SK-N-SH (cell line): ENCODE measurements around the gene MAN2B1. TPM values are rescaled to one million over a fixed set of nuclear protein-coding genes. Genes with fewer than 3 reads are reported as not detected.

ENCODE experiments used
- CTCF ChIA-PET: fragments of 300-600, 350-600 bp; formaldehyde crosslinking; extraction: SDS; loops from one replicate; lab custom pipeline; 2021; lab: Yijun Ruan, JAX
- POLR2A ChIA-PET: fragments of 350-600 bp; sonication (Branson Sonifier 250); formaldehyde crosslinking; extraction: SDS; loops from one replicate; lab custom pipeline; 2020; ENCODE audit warnings: antibody characterized with exemption, inconsistent platforms; lab: Yijun Ruan, JAX
- DNase-seq: peaks from one replicate; pipeline ENCODE4 v3.0.0; 2012
- H2AFZ ChIP-seq: fragments of 200-600 bp; sonication (generic); 2 replicates; pipeline ENCODE4 v1.8.1; 2016; ENCODE audit warnings: antibody characterized with exemption, mild to moderate bottlenecking, low read depth
- H3F3A ChIP-seq: fragments of 200-600 bp; sonication (generic); replicated peaks from 2 replicates; pipeline ENCODE3; 2016; ENCODE audit warnings: antibody characterized with exemption, mild to moderate bottlenecking; ENCODE audit not compliant: insufficient read depth
- H3K27ac ChIP-seq, 2 experiments: fragments of 200-500 bp in 1 of 2; fragments of 200-600 bp in 1 of 2; sonication (Bioruptor generic) in 1 of 2; sonication (generic), shearing (Covaris generic) in 1 of 2; 2 replicates each; pipeline versions ENCODE4 v1.5.1 to v1.6.1; 2014 to 2016; ENCODE audit warnings: low read depth in 2 of 2, inconsistent platforms in 1 of 2, low read length in 1 of 2, mild to moderate bottlenecking in 1 of 2, mixed read lengths in 1 of 2
- H3K27me3 ChIP-seq: fragments of 200-600 bp; sonication (generic), shearing (Covaris generic); 2 replicates; pipeline ENCODE4 v1.6.1; 2016; ENCODE audit warnings: mixed run types; ENCODE audit not compliant: insufficient read depth
- H3K36me3 ChIP-seq, 2 experiments: fragments of 200-500 bp in 1 of 2; fragments of 200-600 bp in 1 of 2; sonication (Bioruptor generic) in 1 of 2; sonication (generic) in 1 of 2; replicated peaks in 1 of 2; 2 replicates each; pipeline versions ENCODE3 to v1.5.1; 2014 to 2016; ENCODE audit warnings: low read length in 1 of 2, mild to moderate bottlenecking in 1 of 2; ENCODE audit not compliant: insufficient read depth in 2 of 2, control insufficient read depth in 1 of 2
- H3K4me1 ChIP-seq, 2 experiments: fragments of 200-500 bp in 1 of 2; fragments of 200-600 bp in 1 of 2; sonication (Bioruptor generic) in 1 of 2; sonication (generic), shearing (Covaris generic) in 1 of 2; 2 replicates each; pipeline versions ENCODE4 v1.5.1 to v1.6.1; 2014 to 2016; ENCODE audit warnings: low read depth in 1 of 2, low read length in 1 of 2, mixed run types in 1 of 2; ENCODE audit not compliant: insufficient read depth in 2 of 2, control insufficient read depth in 1 of 2
- H3K4me2 ChIP-seq: fragments of 200-600 bp; sonication (generic), shearing (Covaris generic); 2 replicates; pipeline ENCODE4 v1.6.1; 2017; ENCODE audit warnings: mixed run types
- H3K4me3 ChIP-seq, 2 experiments: fragments of 200-500 bp in 1 of 2; fragments of 200-600 bp in 1 of 2; sonication (Bioruptor generic) in 1 of 2; sonication (generic), shearing (Covaris generic) in 1 of 2; 2 replicates each; pipeline versions ENCODE4 v1.5.1 to v1.8.1; 2014 to 2016; ENCODE audit warnings: low read depth in 2 of 2, inconsistent platforms in 1 of 2, low read length in 1 of 2, mild to moderate bottlenecking in 1 of 2, mixed read lengths in 1 of 2, moderate library complexity in 1 of 2
- H3K79me2 ChIP-seq: fragments of 200-600 bp; sonication (generic); 2 replicates; pipeline ENCODE4 v1.8.1; 2017; ENCODE audit warnings: mild to moderate bottlenecking; ENCODE audit not compliant: insufficient read depth
- H3K9ac ChIP-seq: fragments of 200-600 bp; sonication (generic); 2 replicates; pipeline ENCODE4 v1.6.1; 2017; ENCODE audit warnings: mixed run types
- H3K9me2 ChIP-seq: fragments of 200-600 bp; sonication (generic); 2 replicates; pipeline ENCODE4 v1.6.1; 2017; ENCODE audit warnings: mixed run types
- H3K9me3 ChIP-seq: fragments of 200-600 bp; sonication (generic); 2 replicates; pipeline ENCODE4 v1.6.1; 2017; ENCODE audit warnings: mixed run types, mild to moderate bottlenecking, moderate library complexity
- H4K20me1 ChIP-seq: fragments of 200-600 bp; sonication (generic); 2 replicates; pipeline ENCODE4 v1.6.1; 2017; ENCODE audit warnings: mild to moderate bottlenecking, mixed run types; ENCODE audit not compliant: insufficient read depth
- CHD2 ChIP-seq: fragments of 150-350 bp; IDR thresholded peaks from 2 replicates; pipeline ENCODE4 v1.6.1; 2018; ENCODE audit warnings: low read length; ENCODE audit not compliant: partially characterized antibody
- ELF1 ChIP-seq: IDR thresholded peaks from 2 replicates; pipeline ENCODE4 v1.4.0; 2012
- EZH2phosphoT487 ChIP-seq: fragments of 200-600 bp; sonication (generic); IDR thresholded peaks from 2 replicates; pipeline ENCODE4 v1.6.1; 2017; ENCODE audit warnings: low read depth, mixed run types, mild to moderate bottlenecking, antibody characterized with exemption, moderate library complexity, borderline replicate concordance
- FOXM1 ChIP-seq: IDR thresholded peaks from 2 replicates; pipeline ENCODE4 v1.4.0; 2012; ENCODE audit warnings: low read depth, mild to moderate bottlenecking
- IRF3 ChIP-seq: fragments of 150-350 bp; IDR thresholded peaks from 2 replicates; pipeline ENCODE4 v1.6.1; 2016; ENCODE audit warnings: mild to moderate bottlenecking, low read depth, low read length
- JUND ChIP-seq: IDR thresholded peaks from 2 replicates; pipeline ENCODE4 v1.4.0; 2012
- NFIC ChIP-seq: IDR thresholded peaks from 2 replicates; pipeline ENCODE4 v1.4.0; 2012; ENCODE audit warnings: borderline replicate concordance
- RAD21 ChIP-seq: IDR thresholded peaks from 2 replicates; pipeline ENCODE4 v1.6.1; 2012; ENCODE audit warnings: mild to moderate bottlenecking, low read length
- RCOR1 ChIP-seq: fragments of 150-350 bp; IDR thresholded peaks from 2 replicates; pipeline ENCODE4 v1.6.1; 2017; ENCODE audit warnings: antibody characterized with exemption, low read length
- RXRA ChIP-seq: IDR thresholded peaks from 2 replicates; pipeline ENCODE4 v1.4.0; 2012; ENCODE audit warnings: low read depth, mild to moderate bottlenecking, borderline replicate concordance
- SIN3A ChIP-seq: IDR thresholded peaks from 2 replicates; pipeline ENCODE4 v1.6.1; 2012; ENCODE audit warnings: low read depth, mild to moderate bottlenecking, low read length, moderate library complexity, borderline replicate concordance
- SMC3 ChIP-seq: IDR thresholded peaks from 2 replicates; pipeline ENCODE4 v1.6.1; 2012; ENCODE audit warnings: low read depth, low read length, improper control_type of control experiment
- USF1 ChIP-seq: IDR thresholded peaks from 2 replicates; pipeline ENCODE4 v1.4.0; 2012; ENCODE audit warnings: low read depth, borderline replicate concordance
- ZBTB33 ChIP-seq: IDR thresholded peaks from 2 replicates; pipeline ENCODE4 v1.4.0; 2012; ENCODE audit warnings: low read depth, borderline replicate concordance
- WGBS: methylation state at CpG from one replicate; pipeline ENCODE4 v1.1.6; 2017; ENCODE audit warnings: low lambda C conversion rate; 5-methylcytosine and 5-hydroxymethylcytosine counted together
- polyA plus RNA-seq, 3 experiments: library from polyadenylated mRNA; depleted of rRNA; stranded (reverse); fragments of >200 nt; gene quantifications; 2 replicates each; pipeline ENCODE4 v1.2.3, GENCODE V29; 2012

Gene MAN2B1
- polyA plus RNA-seq, 1 of the 3 experiments (the other 2 are of a cell fraction) = 47.0 TPM

- CTCF ChIA-PET = interaction anchor here (1.7 kb wide), 1 partner anchor 22 kb away, joined by 4 read pairs; no protein-coding TSS in a partner anchor
- WGBS = 96% methylated on average over 4 of the region's 4 CpGs
Measured at GRCh38 chr19:12617646-12618045, 48.9 kb downstream of the MAN2B1 start.

More at GRCh38 chr19:12617646-12618045, 48.9 kb downstream of the MAN2B1 start:
- H4K20me1 ChIP-seq = peaks cover 22% of the 10 kb centered on the region
- peaks cover 13 to 46% of the 10 kb centered on the region in 2 experiments for H3K36me3 ChIP-seq
- no peak overlapping the region for H3K4me2 ChIP-seq
- no peaks in the 10 kb centered on the region; a peak in 1 of 4 replicates for H3K4me1 ChIP-seq
- H3F3A ChIP-seq = peaks cover 24% of the 10 kb centered on the region
- no peak overlapping the region for H3K27ac ChIP-seq
- H2AFZ ChIP-seq = no peak overlapping the region
- no peak overlapping the region for H3K4me3 ChIP-seq
- peaks cover 93% of the 10 kb centered on the region for H3K79me2 ChIP-seq
- 0 out of 2 replicates have a peak, but pooled peaks cover 3% of the 10 kb centered on the region for H3K9me3 ChIP-seq
- H3K27me3 ChIP-seq = no peaks in the 10 kb centered on the region
- H3K9me2 ChIP-seq = no peaks in the 10 kb centered on the region
- no peak for DNase-seq
- no peak overlapping the region for H3K9ac ChIP-seq
- no peak for TF ChIP-seq ELF1
- TF ChIP-seq EZH2phosphoT487 = no peak
- no peak for TF ChIP-seq JUND
- TF ChIP-seq SIN3A = no peak
- TF ChIP-seq CHD2 = no peak
- no peak for TF ChIP-seq NFIC
- no peak for TF ChIP-seq RCOR1
- no peak for TF ChIP-seq USF1
- no peak for TF ChIP-seq ZBTB33
- no peak for TF ChIP-seq FOXM1
- TF ChIP-seq SMC3 = no peak
- TF ChIP-seq RAD21 = no peak
- no peak for TF ChIP-seq IRF3
- TF ChIP-seq RXRA = no peak
- POLR2A ChIA-PET = interaction anchor here (0.6 kb wide), 1 partner anchor 179 kb away, joined by 4 read pairs; no protein-coding TSS in a partner anchor
